C4-2B (cell line): Measurements from ENCODE around the gene ASB13.

Experiments
- ZFX ChIP-seq: fragments of 450-650 bp; IDR thresholded peaks from 2 replicates; pipeline ENCODE4 v1.6.1; 2017
- TF ChIP-seq, protein P1 (sequence below): fragments of 450-650 bp; conservative IDR thresholded peaks from 2 replicates; pipeline ENCODE4 v1.5.1; 2017; ENCODE audit warnings: mild to moderate bottlenecking

DNA sequence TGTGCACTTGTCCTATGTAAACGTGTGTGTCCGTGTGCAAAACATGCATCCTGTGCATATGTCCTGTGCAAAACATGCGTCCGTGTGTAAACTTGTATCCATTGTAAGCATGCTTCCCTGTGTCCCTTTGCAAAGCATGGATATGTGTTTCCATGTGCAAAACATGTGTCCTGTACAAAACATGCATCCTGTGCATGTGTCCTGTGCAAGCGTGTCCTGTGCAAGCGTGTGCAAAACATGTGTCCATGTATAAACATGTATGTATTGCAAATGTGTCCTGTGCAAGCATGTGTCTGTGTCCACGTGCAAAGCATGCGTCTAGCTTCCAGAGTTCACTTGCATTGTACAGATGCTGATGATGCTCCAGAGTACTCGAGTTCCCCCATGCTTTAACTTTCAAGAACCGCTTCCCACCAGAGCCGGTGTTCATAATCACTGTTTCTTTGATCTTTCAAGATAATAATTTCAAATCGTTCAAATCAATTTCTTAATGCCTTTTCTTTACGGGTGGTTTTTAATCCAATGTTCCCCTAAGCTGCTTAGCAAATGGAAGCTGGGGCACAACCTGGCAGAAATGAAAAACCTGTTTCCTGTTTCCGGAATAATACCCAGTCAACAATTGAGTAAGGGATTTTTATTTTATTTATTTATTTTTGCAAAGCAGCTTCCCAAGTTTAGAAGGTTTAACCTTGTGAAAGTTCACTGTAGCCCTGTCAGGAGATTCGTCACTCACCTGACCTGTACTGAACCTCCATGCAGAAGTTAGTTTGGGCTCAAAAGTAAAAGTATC, 641 bp upstream of the ASB13 start:
- TF ChIP-seq, protein P1, sequence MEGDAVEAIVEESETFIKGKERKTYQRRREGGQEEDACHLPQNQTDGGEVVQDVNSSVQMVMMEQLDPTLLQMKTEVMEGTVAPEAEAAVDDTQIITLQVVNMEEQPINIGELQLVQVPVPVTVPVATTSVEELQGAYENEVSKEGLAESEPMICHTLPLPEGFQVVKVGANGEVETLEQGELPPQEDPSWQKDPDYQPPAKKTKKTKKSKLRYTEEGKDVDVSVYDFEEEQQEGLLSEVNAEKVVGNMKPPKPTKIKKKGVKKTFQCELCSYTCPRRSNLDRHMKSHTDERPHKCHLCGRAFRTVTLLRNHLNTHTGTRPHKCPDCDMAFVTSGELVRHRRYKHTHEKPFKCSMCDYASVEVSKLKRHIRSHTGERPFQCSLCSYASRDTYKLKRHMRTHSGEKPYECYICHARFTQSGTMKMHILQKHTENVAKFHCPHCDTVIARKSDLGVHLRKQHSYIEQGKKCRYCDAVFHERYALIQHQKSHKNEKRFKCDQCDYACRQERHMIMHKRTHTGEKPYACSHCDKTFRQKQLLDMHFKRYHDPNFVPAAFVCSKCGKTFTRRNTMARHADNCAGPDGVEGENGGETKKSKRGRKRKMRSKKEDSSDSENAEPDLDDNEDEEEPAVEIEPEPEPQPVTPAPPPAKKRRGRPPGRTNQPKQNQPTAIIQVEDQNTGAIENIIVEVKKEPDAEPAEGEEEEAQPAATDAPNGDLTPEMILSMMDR, result no peak
- TF ChIP-seq ZFX, result no peak
